Measurements from ENCODE around the gene HOXB5. TPM values are rescaled to one million over a fixed set of nuclear protein-coding genes. Genes with fewer than 3 reads are reported as not detected.
A peak's percentile ranks its signal among the peaks of the same experiment; 100 is the strongest.

Gene HOXB5
- polyA plus RNA-seq, 4 donors = 5.8 to 9.8 TPM; not detected in 2

DNA sequence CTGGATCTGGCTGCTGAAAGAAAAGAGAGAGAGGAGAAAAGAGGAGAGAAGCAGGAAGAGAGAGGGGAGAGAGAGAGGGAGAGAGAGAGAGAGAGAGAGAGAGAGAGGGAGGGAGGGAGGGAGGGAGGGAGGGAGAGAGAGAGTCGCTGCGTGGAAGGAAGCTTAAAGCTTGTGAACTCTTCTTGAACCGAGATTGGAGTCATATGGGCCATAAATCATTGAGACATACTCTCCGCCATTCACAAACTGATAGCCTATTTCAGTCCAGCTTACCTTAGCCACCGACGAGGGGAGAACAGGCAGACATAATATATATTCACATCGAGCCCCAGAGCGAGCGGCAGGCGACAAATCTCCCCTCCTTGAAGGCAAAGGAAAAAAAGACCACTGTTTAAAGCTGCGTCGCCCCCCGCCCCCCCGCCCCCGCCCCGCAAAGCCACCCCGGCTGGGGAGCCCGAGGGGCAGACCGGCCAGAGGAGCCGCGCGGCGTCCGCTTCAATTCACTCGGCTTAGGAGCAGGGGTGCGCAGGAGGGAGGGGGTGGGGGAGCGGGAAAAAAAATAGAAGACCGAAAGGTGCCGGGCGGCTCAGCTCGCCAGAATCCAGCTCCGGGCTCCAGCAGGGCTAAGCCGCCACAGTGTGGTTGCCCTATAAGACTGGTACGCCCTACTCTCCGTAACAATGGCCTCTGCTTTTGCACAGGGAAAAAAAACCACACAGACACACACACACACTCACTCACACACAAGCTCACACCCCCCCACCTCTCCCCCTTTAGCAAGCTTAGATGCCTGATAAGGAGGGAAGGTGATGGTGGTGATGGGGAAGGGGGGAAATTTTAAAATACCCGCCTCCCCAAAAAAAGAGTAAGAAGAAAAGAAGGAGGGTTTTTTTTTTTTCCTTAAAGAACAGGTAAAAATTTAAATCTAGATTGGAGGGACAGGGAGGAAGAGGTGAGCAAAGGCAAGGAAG lies 38.0 kb downstream of the HOXB5 start:
- Histone ChIP-seq H3K9me3 (ENCODE audit: control insufficient read depth in 2 of 2, insufficient read depth in 1 of 2, low read depth in 1 of 2, low read length in 1 of 2) (no peaks in the 10 kb centered on the region), H3K36me3 (ENCODE audit: control insufficient read depth in 3 of 3, insufficient read depth in 2 of 3, low read depth in 1 of 3, low read length in 3 of 3) (peaks cover 0 to 38% (median 0%) of the 10 kb centered on the region in 3 donors), H3K27ac (ENCODE audit: low read depth in 1 of 3, low read length in 2 of 3) (peak overlapping the region in 2 of 3 donors; percentile 63 to 84), H3K4me1 (ENCODE audit: control insufficient read depth in 3 of 3, insufficient read depth in 2 of 3, low read depth in 1 of 3, low read length in 2 of 3) (peaks cover 0 to 45% (median 0%) of the 10 kb centered on the region in 3 donors), H3K4me3 (ENCODE audit: low read depth in 1 of 3, low read length in 3 of 3) (peak overlapping the region in 2 of 3 donors; percentile 8 to 27), H3K27me3 (ENCODE audit: control insufficient read depth in 3 of 3, insufficient read depth in 3 of 3, low read length in 3 of 3) (peaks cover 0 to 87% (median 4%) of the 10 kb centered on the region in 3 donors)
- peak in 1 of 2 donors; percentile 82 for DNase-seq
- 5 to 20% (median 11%) methylated on average over 36 of the region's 36 CpGs for WGBS, 3 donors
- no peak for FAIRE-seq

DNA sequence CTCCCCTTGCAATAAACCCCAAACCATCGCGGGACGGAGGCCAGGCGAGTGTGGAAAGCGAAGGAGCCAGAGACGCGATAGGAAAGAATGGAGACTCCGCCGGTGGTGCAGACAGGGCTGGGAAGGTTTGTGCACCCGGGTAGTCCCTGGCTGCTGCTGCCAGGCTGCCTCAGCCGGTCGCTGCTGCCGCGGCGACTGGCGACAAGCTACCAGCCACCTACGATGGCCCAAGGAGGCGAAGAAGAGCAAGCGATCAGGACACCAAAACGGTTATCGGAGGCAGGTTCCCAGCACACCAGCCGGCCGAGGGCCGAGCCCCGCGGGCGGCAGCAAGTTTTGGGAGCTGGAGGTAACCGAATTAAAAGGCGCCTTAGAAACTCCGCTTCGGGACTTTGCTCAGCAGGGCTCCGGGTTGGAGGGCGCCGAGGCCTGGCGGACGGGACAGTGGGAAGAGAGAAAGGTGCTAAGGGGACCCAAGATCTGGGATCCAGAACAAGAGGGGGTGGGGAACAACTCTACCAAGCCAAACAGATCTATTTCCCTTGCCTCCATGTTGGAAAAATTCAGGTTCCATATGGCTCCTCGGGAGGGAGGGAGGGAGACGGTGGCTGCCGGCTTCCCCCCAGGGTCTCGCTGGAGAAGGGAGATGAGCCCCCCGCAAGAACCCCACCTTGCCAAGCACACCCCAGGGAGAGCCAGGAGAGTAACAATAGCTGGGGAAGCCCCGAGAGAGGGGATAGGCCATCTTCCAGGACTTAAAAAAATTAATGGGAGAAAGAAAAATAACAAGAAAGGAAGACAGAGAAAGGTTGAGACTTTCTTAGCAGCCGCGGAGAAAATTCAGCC lies 38.9 kb downstream of the HOXB5 start:
- peak overlapping the region in 1 of 3 donors; percentile 27 for H3K4me3 ChIP-seq (ENCODE audit: low read depth in 1 of 3, low read length in 3 of 3)
- 32 to 36% (median 36%) methylated on average over 44 of the region's 44 CpGs for WGBS, 3 donors
- H3K4me1 ChIP-seq (ENCODE audit: control insufficient read depth in 3 of 3, insufficient read depth in 2 of 3, low read depth in 1 of 3, low read length in 2 of 3) = peaks cover 0 to 40% (median 0%) of the 10 kb centered on the region in 3 donors
- peak overlapping the region in 2 of 3 donors; percentile 53 to 82 for H3K27ac ChIP-seq (ENCODE audit: low read depth in 1 of 3, low read length in 2 of 3)
- H3K9me3 ChIP-seq (ENCODE audit: control insufficient read depth in 2 of 2, insufficient read depth in 1 of 2, low read depth in 1 of 2, low read length in 1 of 2) = no peaks in the 10 kb centered on the region
- peaks cover 0 to 43% (median 0%) of the 10 kb centered on the region in 3 donors for H3K36me3 ChIP-seq (ENCODE audit: control insufficient read depth in 3 of 3, insufficient read depth in 2 of 3, low read depth in 1 of 3, low read length in 3 of 3)
- peaks cover 0 to 88% (median 8%) of the 10 kb centered on the region in 3 donors for H3K27me3 ChIP-seq (ENCODE audit: control insufficient read depth in 3 of 3, insufficient read depth in 3 of 3, low read length in 3 of 3)
- peak in 1 of 2 donors; percentile 25 for DNase-seq
- no peak for FAIRE-seq

DNA sequence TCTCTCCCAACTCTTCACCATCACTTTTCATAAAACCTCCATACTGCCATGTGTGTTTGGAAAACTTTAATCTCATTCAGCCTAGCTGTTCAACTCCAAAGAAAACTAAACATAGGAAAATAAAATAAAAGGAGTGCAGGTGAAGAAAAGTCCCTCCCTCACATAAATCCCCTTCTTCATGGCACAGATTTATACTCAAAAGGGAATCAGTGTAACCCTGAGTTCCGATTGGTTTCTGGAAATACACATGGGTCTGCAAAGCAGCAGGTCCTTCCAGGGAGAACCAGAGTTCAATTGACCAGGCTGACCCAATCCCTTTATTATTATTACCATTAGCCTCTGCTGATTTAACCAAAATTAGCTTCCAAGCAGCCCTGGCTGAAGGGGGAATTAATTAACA lies 39.8 kb downstream of the HOXB5 start:
- Histone ChIP-seq H3K9me3 (ENCODE audit: control insufficient read depth in 2 of 2, insufficient read depth in 1 of 2, low read depth in 1 of 2, low read length in 1 of 2) (no peaks in the 10 kb centered on the region), H3K36me3 (ENCODE audit: control insufficient read depth in 3 of 3, insufficient read depth in 2 of 3, low read depth in 1 of 3, low read length in 3 of 3) (peaks cover 0 to 37% (median 0%) of the 10 kb centered on the region in 3 donors), H3K27me3 (ENCODE audit: control insufficient read depth in 3 of 3, insufficient read depth in 3 of 3, low read length in 3 of 3) (peaks cover 0 to 85% (median 8%) of the 10 kb centered on the region in 3 donors), H3K27ac (ENCODE audit: low read depth in 1 of 3, low read length in 2 of 3) (peak overlapping the region in 2 of 3 donors; percentile 53 to 82), H3K4me3 (ENCODE audit: low read depth in 1 of 3, low read length in 3 of 3) (no peak overlapping the region), H3K4me1 (ENCODE audit: control insufficient read depth in 3 of 3, insufficient read depth in 2 of 3, low read depth in 1 of 3, low read length in 2 of 3) (peaks cover 0 to 36% (median 0%) of the 10 kb centered on the region in 3 donors)
- FAIRE-seq (no peak), DNase-seq (peak in 1 of 2 donors; percentile 3)
- WGBS, 3 donors = 52 to 66% (median 65%) methylated on average over 1 of the region's 1 CpG

DNA sequence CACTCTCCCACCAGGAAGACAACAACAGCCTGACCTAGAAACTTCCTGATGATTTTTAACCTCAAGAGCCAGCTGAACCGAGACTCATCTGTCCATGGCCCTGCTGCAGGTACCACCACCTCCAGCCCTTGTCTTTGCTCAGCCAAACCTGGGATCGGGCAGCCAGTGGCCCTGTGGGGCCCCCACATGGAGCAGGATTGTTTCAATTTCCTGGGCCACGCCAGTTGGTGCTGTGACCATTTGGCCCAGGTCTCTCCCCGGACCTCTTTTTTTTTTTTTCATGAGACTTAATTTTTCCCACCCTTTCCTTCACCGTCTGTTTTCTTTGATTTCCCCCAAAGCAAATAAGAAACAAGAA lies 40.4 kb downstream of the HOXB5 start:
- H3K9me3 ChIP-seq (ENCODE audit: control insufficient read depth in 2 of 2, insufficient read depth in 1 of 2, low read depth in 1 of 2, low read length in 1 of 2) = no peaks in the 10 kb centered on the region
- FAIRE-seq = no peak
- H3K4me3 ChIP-seq (ENCODE audit: low read depth in 1 of 3, low read length in 3 of 3) = no peak overlapping the region
- H3K4me1 ChIP-seq (ENCODE audit: control insufficient read depth in 3 of 3, insufficient read depth in 2 of 3, low read depth in 1 of 3, low read length in 2 of 3) = peaks cover 0 to 38% (median 3%) of the 10 kb centered on the region in 3 donors
- peak overlapping the region in 2 of 3 donors; percentile 53 to 88 for H3K27ac ChIP-seq (ENCODE audit: low read depth in 1 of 3, low read length in 2 of 3)
- 50 to 59% (median 54%) methylated on average over 5 of the region's 5 CpGs for WGBS, 3 donors
- peaks cover 0 to 36% (median 0%) of the 10 kb centered on the region in 3 donors for H3K36me3 ChIP-seq (ENCODE audit: control insufficient read depth in 3 of 3, insufficient read depth in 2 of 3, low read depth in 1 of 3, low read length in 3 of 3)
- H3K27me3 ChIP-seq (ENCODE audit: control insufficient read depth in 3 of 3, insufficient read depth in 3 of 3, low read length in 3 of 3) = peaks cover 0 to 84% (median 8%) of the 10 kb centered on the region in 3 donors
- peak in 1 of 2 donors; percentile 14 for DNase-seq

DNA sequence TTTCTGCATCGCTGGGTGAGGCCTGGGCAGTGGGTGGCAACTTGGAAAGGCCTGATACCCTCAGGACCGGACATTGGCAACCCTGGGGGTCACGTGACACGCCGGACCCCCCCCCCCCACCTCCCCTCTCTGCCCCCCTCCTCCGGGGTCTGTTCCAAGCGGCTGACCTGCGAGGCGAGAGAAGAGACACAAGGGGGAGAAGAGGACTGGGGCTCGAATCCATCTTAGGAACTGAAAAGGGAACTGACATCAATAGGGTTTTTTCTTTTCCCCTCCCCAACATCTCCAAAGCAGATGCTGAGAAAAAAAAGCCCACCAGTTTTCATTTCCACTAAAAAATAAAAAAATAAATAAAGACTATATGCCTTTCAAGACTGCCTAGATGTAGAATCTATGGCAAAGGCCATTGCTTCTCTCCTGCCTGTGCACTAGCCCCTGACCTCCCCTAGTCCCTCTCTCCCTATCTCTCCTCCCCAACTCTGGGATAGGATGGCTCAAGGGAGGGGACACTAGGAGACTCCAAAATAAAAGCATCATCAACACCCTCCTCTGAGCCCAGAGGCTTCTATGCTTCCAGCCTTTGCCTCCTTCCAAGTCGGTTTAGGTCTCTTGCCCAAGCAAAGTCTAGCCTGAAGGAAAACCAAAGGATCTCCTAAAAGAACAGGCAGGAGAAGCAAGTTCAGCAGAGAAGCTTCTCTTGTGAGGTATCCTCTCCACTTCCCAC lies 41.0 kb downstream of the HOXB5 start:
- H3K4me3 ChIP-seq (ENCODE audit: low read depth in 1 of 3, low read length in 3 of 3) = no peak overlapping the region
- peaks cover 0 to 84% (median 8%) of the 10 kb centered on the region in 3 donors for H3K27me3 ChIP-seq (ENCODE audit: control insufficient read depth in 3 of 3, insufficient read depth in 3 of 3, low read length in 3 of 3)
- peak overlapping the region in 2 of 3 donors; percentile 64 to 88 for H3K27ac ChIP-seq (ENCODE audit: low read depth in 1 of 3, low read length in 2 of 3)
- peak in 1 of 2 donors; percentile 8 for DNase-seq
- no peak for FAIRE-seq
- H3K4me1 ChIP-seq (ENCODE audit: control insufficient read depth in 3 of 3, insufficient read depth in 2 of 3, low read depth in 1 of 3, low read length in 2 of 3) = peaks cover 0 to 38% (median 3%) of the 10 kb centered on the region in 3 donors
- 39 to 48% (median 43%) methylated on average over 6 to 11 of the region's 11 CpGs for WGBS, 3 donors
- H3K36me3 ChIP-seq (ENCODE audit: control insufficient read depth in 3 of 3, insufficient read depth in 2 of 3, low read depth in 1 of 3, low read length in 3 of 3) = peaks cover 0 to 32% (median 0%) of the 10 kb centered on the region in 3 donors
- no peaks in the 10 kb centered on the region for H3K9me3 ChIP-seq (ENCODE audit: control insufficient read depth in 2 of 2, insufficient read depth in 1 of 2, low read depth in 1 of 2, low read length in 1 of 2)

DNA sequence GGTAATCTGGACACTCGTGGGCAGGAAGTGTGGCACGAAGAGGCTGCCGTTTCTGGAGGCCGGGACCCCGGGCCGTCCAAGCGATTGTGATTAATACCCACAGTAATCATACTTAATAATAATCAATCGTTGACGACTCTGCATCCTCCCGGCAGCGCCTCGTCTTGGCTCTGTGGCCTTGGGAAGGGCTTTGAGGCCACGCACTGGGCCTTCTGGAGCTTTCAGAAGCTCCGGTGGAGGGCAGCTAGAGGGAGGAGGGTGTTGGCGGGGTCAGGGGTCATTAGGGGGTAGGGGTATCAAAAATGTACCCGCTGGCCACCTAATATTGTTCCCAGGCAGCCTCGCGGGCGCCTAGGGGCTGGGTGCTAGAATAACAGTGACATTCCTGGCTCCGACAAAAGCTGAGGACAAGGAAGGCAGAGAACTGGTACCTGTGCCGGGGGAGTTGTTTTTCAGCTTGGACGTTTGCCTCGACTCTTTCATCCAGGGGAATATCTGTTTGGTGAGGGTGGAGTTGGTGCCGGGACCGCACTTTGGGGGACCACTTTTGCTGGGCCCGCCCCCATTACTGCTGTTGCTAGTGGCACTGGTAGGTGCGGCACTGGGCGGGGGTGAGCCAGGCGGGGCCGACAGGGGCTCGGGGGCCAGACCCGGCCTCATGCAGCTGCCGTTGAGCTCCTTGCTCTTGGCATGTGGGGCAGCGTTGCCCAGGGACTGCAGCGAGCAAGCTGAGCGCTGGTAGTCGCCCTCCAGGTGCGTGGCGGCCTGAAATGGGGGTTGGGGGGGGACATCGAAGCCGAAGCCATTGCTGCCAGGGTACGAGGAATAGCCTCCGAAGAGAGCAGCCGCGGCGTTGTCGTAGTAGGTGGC lies 41.7 kb downstream of the HOXB5 start:
- Histone ChIP-seq H3K27ac (ENCODE audit: low read depth in 1 of 3, low read length in 2 of 3) (peak overlapping the region in 2 of 3 donors; percentile 64 to 88), H3K4me1 (ENCODE audit: control insufficient read depth in 3 of 3, insufficient read depth in 2 of 3, low read depth in 1 of 3, low read length in 2 of 3) (peaks cover 0 to 32% (median 3%) of the 10 kb centered on the region in 3 donors), H3K36me3 (ENCODE audit: control insufficient read depth in 3 of 3, insufficient read depth in 2 of 3, low read depth in 1 of 3, low read length in 3 of 3) (peaks cover 0 to 30% (median 0%) of the 10 kb centered on the region in 3 donors), H3K9me3 (ENCODE audit: control insufficient read depth in 2 of 2, insufficient read depth in 1 of 2, low read depth in 1 of 2, low read length in 1 of 2) (no peaks in the 10 kb centered on the region), H3K4me3 (ENCODE audit: low read depth in 1 of 3, low read length in 3 of 3) (no peak overlapping the region), H3K27me3 (ENCODE audit: control insufficient read depth in 3 of 3, insufficient read depth in 3 of 3, low read length in 3 of 3) (peaks cover 0 to 84% (median 8%) of the 10 kb centered on the region in 3 donors)
- WGBS, 3 donors = 43 to 52% (median 52%) methylated on average over 43 to 47 of the region's 47 CpGs
- peak in 1 of 2 donors; percentile 7 for DNase-seq
- no peak for FAIRE-seq

DNA sequence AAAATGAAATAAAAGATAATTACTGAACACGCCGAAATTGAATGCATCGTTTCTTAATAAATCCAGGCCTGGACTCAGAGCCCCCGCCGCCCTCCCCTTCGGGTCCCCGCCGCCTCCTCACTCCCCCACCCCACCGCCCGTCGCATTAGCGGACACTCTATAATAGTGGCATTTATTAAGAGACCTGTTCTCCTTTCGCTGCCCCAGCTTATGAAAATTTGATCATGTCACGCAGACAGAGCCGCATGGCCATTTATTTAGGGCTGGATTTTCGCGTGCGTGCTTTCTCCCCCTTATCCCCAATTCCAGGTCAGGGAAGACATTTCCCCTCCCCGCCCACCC lies 42.4 kb downstream of the HOXB5 start:
- Histone ChIP-seq H3K27ac (ENCODE audit: low read depth in 1 of 3, low read length in 2 of 3) (peak overlapping the region in 2 of 3 donors; percentile 64 to 88), H3K36me3 (ENCODE audit: control insufficient read depth in 3 of 3, insufficient read depth in 2 of 3, low read depth in 1 of 3, low read length in 3 of 3) (peaks cover 0 to 30% (median 0%) of the 10 kb centered on the region in 3 donors), H3K4me3 (ENCODE audit: low read depth in 1 of 3, low read length in 3 of 3) (no peak overlapping the region), H3K4me1 (ENCODE audit: control insufficient read depth in 3 of 3, insufficient read depth in 2 of 3, low read depth in 1 of 3, low read length in 2 of 3) (peaks cover 0 to 33% (median 3%) of the 10 kb centered on the region in 3 donors), H3K27me3 (ENCODE audit: control insufficient read depth in 3 of 3, insufficient read depth in 3 of 3, low read length in 3 of 3) (peaks cover 0 to 84% (median 8%) of the 10 kb centered on the region in 3 donors), H3K9me3 (ENCODE audit: control insufficient read depth in 2 of 2, insufficient read depth in 1 of 2, low read depth in 1 of 2, low read length in 1 of 2) (no peaks in the 10 kb centered on the region)
- peak in 1 of 2 donors; percentile 8 for DNase-seq
- FAIRE-seq = no peak
- WGBS, 3 donors = 34 to 58% (median 51%) methylated on average over 19 of the region's 19 CpGs

Measured in small intestine (tissue), 7 donors.